ENCODE measurements around the gene FBRSL1.

The FBRSL1 gene

GRCh38 chr12:132443091-132443490, 46.9 kb upstream of the FBRSL1 start:
- no peak overlapping the region for H3K18ac ChIP-seq (ENCODE audit: low read length)
- DNase-seq (ENCODE audit: low spot score) = no peak
- H3K23ac ChIP-seq (ENCODE audit: low read depth, low read length, poor library complexity) = no peak overlapping the region
- H3K4me3 ChIP-seq (ENCODE audit: low read length in 2 of 2) = no peak overlapping the region
- peak overlapping the region; percentile 3 for H2AK5ac ChIP-seq (ENCODE audit: low read depth, low read length)
- no CpG with 5 or more reads among the region's 25 CpGs for whole genome bisulfite sequencing, 2 donors (ENCODE audit: extremely low coverage in 2 of 2, insufficient read length in 2 of 2, insufficient replicate concordance in 1 of 2)
- H3K27me3 ChIP-seq (ENCODE audit: control insufficient read depth in 3 of 3, insufficient read depth in 3 of 3, low read depth in 1 of 3, low read length in 3 of 3) = peaks cover 0 to 77% (median 0%) of the 10 kb centered on the region in 3 experiments
- H3K79me1 ChIP-seq (ENCODE audit: low read depth, low read length) = peaks cover 2% of the 10 kb centered on the region
- no peak overlapping the region for H4K91ac ChIP-seq (ENCODE audit: low read depth, low read length, poor library complexity)
- H2AFZ ChIP-seq (ENCODE audit: low read length) = no peak overlapping the region
- H2BK5ac ChIP-seq (ENCODE audit: low read length) = peak overlapping the region; percentile 84
- H2BK15ac ChIP-seq (ENCODE audit: low read length) = no peak overlapping the region
- H2BK12ac ChIP-seq (ENCODE audit: low read length) = no peak overlapping the region
- peaks cover 0 to 6% of the 10 kb centered on the region in 2 donors for H3K4me1 ChIP-seq (ENCODE audit: control insufficient read depth in 2 of 2, insufficient read depth in 1 of 2, low read depth in 1 of 2, low read length in 2 of 2)
- no peak overlapping the region for H2BK120ac ChIP-seq (ENCODE audit: low read depth, low read length)
- H4K8ac ChIP-seq (ENCODE audit: low read depth, low read length) = no peak overlapping the region
- H3K9ac ChIP-seq (ENCODE audit: low read depth, low read length, poor library complexity) = no peak overlapping the region
- peaks cover 0 to 2% of the 10 kb centered on the region in 2 donors for H3K9me3 ChIP-seq (replicated peaks in 1 of 2; ENCODE audit: control insufficient read depth in 2 of 2, insufficient read depth in 1 of 2, low read depth in 1 of 2, low read length in 2 of 2)
- H3K36me3 ChIP-seq (replicated peaks in 1 of 2; ENCODE audit: control insufficient read depth in 2 of 2, insufficient read depth in 2 of 2, low read length in 2 of 2) = no peaks in the 10 kb centered on the region
- H3K27ac ChIP-seq (replicated peaks; ENCODE audit: low read length) = no peak overlapping the region
- H3K4ac ChIP-seq (ENCODE audit: low read length) = no peak overlapping the region
- no peak overlapping the region for H3K14ac ChIP-seq (ENCODE audit: low read length)
- no peak overlapping the region for H3K4me2 ChIP-seq (ENCODE audit: insufficient read depth, low read length, poor library complexity, severe bottlenecking)

GRCh38 chr12:132444283-132444682, 45.7 kb upstream of the FBRSL1 start:
- Histone ChIP-seq H2BK120ac (ENCODE audit: low read depth, low read length) (no peak overlapping the region), H2BK5ac (ENCODE audit: low read length) (no peak overlapping the region), H3K23ac (ENCODE audit: low read depth, low read length, poor library complexity) (peak overlapping the region; percentile 9), H3K36me3 (replicated peaks in 1 of 2; ENCODE audit: control insufficient read depth in 2 of 2, insufficient read depth in 2 of 2, low read length in 2 of 2) (no peaks in the 10 kb centered on the region), H3K18ac (ENCODE audit: low read length) (peak overlapping the region; percentile 44), H4K91ac (ENCODE audit: low read depth, low read length, poor library complexity) (no peak overlapping the region), H3K14ac (ENCODE audit: low read length) (no peak overlapping the region), H2AK5ac (ENCODE audit: low read depth, low read length) (no peak overlapping the region), H3K4ac (ENCODE audit: low read length) (no peak overlapping the region), H3K9me3 (replicated peaks in 1 of 2; ENCODE audit: control insufficient read depth in 2 of 2, insufficient read depth in 1 of 2, low read depth in 1 of 2, low read length in 2 of 2) (no peaks in the 10 kb centered on the region), H3K4me3 (ENCODE audit: low read length in 2 of 2) (no peak overlapping the region), H4K8ac (ENCODE audit: low read depth, low read length) (no peak overlapping the region), H3K27me3 (ENCODE audit: control insufficient read depth in 3 of 3, insufficient read depth in 3 of 3, low read depth in 1 of 3, low read length in 3 of 3) (peaks cover 0 to 76% (median 0%) of the 10 kb centered on the region in 3 experiments), H3K27ac (replicated peaks; ENCODE audit: low read length) (no peak overlapping the region), H3K4me1 (ENCODE audit: control insufficient read depth in 2 of 2, insufficient read depth in 1 of 2, low read depth in 1 of 2, low read length in 2 of 2) (peaks cover 0 to 3% of the 10 kb centered on the region in 2 donors), H3K9ac (ENCODE audit: low read depth, low read length, poor library complexity) (no peak overlapping the region), H2BK12ac (ENCODE audit: low read length) (no peak overlapping the region), H3K4me2 (ENCODE audit: insufficient read depth, low read length, poor library complexity, severe bottlenecking) (no peak overlapping the region), H2AFZ (ENCODE audit: low read length) (no peak overlapping the region), H2BK15ac (ENCODE audit: low read length) (no peak overlapping the region), H3K79me1 (ENCODE audit: low read depth, low read length) (peaks cover under 1% of the 10 kb centered on the region)
- WGBS, 2 donors (ENCODE audit: extremely low coverage in 2 of 2, insufficient read length in 2 of 2, insufficient replicate concordance in 1 of 2) = no CpG with 5 or more reads among the region's 18 CpGs
- no peak for DNase-seq (ENCODE audit: low spot score)

GRCh38 chr12:132444957-132445883, 44.7 kb upstream of the FBRSL1 start:
- DNase-seq (ENCODE audit: low spot score) = no peak
- peak overlapping the region; percentile 8 for H3K27ac ChIP-seq (replicated peaks; ENCODE audit: low read length)
- H3K4me3 ChIP-seq (ENCODE audit: low read length in 2 of 2) = peak overlapping the region in 1 of 2 donors; percentile 71

More at GRCh38 chr12:132444957-132445883, 44.7 kb upstream of the FBRSL1 start:
- H3K36me3 ChIP-seq (replicated peaks in 1 of 2; ENCODE audit: control insufficient read depth in 2 of 2, insufficient read depth in 2 of 2, low read length in 2 of 2) = no peaks in the 10 kb centered on the region
- H4K91ac ChIP-seq (ENCODE audit: low read depth, low read length, poor library complexity) = peak overlapping the region; percentile 58
- H2BK12ac ChIP-seq (ENCODE audit: low read length) = no peak overlapping the region
- no peak overlapping the region for H4K8ac ChIP-seq (ENCODE audit: low read depth, low read length)
- peak overlapping the region; percentile 64 for H2AK5ac ChIP-seq (ENCODE audit: low read depth, low read length)
- H3K9ac ChIP-seq (ENCODE audit: low read depth, low read length, poor library complexity) = peak overlapping the region; percentile 56
- no peak overlapping the region for H2AFZ ChIP-seq (ENCODE audit: low read length)
- H2BK120ac ChIP-seq (ENCODE audit: low read depth, low read length) = peak overlapping the region; percentile 7
- H3K9me3 ChIP-seq (replicated peaks in 1 of 2; ENCODE audit: control insufficient read depth in 2 of 2, insufficient read depth in 1 of 2, low read depth in 1 of 2, low read length in 2 of 2) = no peaks in the 10 kb centered on the region
- peak overlapping the region; percentile 3 for H3K23ac ChIP-seq (ENCODE audit: low read depth, low read length, poor library complexity)
- peak overlapping the region; percentile 80 for H3K18ac ChIP-seq (ENCODE audit: low read length)
- peaks cover 0 to 75% (median 0%) of the 10 kb centered on the region in 3 experiments for H3K27me3 ChIP-seq (ENCODE audit: control insufficient read depth in 3 of 3, insufficient read depth in 3 of 3, low read depth in 1 of 3, low read length in 3 of 3)
- no peaks in the 10 kb centered on the region for H3K79me1 ChIP-seq (ENCODE audit: low read depth, low read length)
- no peak overlapping the region for H2BK15ac ChIP-seq (ENCODE audit: low read length)
- no peak overlapping the region for H3K4ac ChIP-seq (ENCODE audit: low read length)
- peak overlapping the region; percentile 52 for H3K4me2 ChIP-seq (ENCODE audit: insufficient read depth, low read length, poor library complexity, severe bottlenecking)
- no peak overlapping the region for H3K14ac ChIP-seq (ENCODE audit: low read length)
- peaks cover 0 to 3% of the 10 kb centered on the region in 2 donors for H3K4me1 ChIP-seq (ENCODE audit: control insufficient read depth in 2 of 2, insufficient read depth in 1 of 2, low read depth in 1 of 2, low read length in 2 of 2)
- WGBS, 2 donors (ENCODE audit: extremely low coverage in 2 of 2, insufficient read length in 2 of 2, insufficient replicate concordance in 1 of 2) = no CpG with 5 or more reads among the region's 37 CpGs
- H2BK5ac ChIP-seq (ENCODE audit: low read length) = peak overlapping the region; percentile 21
